ENCODE measurements around the gene SPDYE2B.
"Not testable (repeated sequence)": the region's sequence is repeated elsewhere in the genome, so short reads cannot be mapped to it uniquely, and the experiment has no call there.

The SPDYE2B gene, protein sequence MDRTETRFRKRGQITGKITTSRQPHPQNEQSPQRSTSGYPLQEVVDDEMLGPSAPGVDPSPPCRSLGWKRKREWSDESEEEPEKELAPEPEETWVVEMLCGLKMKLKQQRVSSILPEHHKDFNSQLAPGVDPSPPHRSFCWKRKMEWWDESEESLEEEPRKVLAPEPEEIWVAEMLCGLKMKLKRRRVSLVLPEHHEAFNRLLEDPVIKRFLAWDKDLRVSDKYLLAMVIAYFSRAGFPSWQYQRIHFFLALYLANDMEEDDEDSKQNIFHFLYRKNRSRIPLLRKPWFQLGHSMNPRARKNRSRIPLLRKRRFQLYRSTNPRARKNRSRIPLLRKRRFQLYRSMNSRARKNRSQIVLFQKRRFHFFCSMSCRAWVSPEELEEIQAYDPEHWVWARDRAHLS

DNA sequence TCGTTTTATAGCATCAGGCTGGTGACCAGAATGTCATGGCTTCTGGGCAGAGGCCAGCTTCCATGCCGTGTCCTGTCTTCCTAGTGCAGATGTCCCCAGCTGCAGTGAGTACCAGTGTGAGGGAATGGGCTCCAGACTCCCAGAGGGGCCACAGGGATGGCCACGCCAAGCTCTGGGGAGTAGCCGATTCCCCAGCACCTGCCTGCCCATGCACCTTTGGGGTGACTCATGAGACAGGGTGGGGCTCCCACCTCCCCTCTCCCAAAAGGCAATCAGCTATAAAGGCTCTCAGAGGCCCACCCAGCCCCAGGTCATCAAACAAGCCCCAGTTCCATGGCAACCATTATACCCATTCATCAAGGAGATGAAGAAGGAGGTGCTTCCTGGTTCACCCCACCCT lies at the start of gene SPDYE2B:
Gene SPDYE2B, plus strand, starts transcription at position 396 of the 400 bp plus-strand sequence. CDS start 2,030 bp downstream, outside the sequence.
- DNase-seq (ENCODE audit: low read depth in 2 of 2), result not testable (repeated sequence)

DNA sequence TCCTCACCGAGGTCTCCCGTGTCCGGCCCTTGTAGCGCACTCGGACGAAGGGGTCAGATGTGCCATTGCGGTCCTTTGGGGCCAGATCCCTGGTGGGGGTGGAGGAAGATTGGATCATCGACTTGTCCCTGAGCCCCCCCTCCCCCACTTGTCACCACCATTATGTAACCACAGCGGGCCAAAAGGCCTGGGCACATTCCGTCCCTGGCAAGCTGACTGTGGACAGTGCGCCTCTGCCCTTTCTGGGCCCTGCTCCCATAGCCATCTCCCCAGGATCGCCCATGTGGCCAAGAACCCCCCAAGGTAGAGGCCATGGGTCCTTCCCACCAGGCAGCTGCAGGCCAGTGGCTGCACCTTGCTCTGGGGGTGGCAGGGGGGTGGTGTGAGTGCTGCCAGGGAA lies 47.8 kb upstream of the SPDYE2B start:
- DNase-seq (ENCODE audit: low read depth in 2 of 2), result not testable (repeated sequence)

DNA sequence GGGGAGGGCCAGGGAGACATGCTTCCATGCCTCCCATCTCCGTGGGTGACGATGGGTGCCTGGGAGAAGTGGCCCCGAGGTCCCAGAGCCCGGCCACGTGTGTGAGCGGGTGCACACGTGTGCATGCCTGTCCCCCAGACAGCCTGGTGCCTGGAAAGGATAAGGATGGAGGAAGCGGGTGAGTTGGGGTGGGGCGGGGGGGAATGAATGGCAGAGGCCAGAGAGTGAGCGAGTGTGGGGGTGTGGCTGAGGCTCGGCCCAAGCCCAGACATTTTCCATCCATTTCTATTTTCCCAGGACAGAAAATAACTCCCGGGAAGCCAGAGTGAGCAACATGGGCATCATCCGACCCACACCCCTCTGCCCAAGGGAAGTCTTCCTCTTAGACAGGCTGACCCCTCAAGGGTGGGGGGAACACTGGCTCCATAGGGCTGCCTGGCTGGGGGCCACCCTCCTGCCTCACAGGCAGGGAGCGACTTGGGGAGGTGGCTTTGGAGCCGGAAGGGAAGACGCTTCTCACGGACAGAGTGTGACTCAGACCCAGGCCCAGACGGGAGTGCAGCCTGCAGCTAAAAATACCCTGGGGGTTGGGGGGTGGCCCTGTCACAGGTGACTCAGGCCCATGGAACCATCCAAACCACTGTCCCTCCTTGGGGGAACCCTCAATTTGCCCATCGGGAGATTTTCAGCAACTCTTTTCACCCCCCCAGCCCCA lies 45.5 kb upstream of the SPDYE2B start:
- DNase-seq (ENCODE audit: low read depth in 2 of 2), result not testable (repeated sequence)

DNA sequence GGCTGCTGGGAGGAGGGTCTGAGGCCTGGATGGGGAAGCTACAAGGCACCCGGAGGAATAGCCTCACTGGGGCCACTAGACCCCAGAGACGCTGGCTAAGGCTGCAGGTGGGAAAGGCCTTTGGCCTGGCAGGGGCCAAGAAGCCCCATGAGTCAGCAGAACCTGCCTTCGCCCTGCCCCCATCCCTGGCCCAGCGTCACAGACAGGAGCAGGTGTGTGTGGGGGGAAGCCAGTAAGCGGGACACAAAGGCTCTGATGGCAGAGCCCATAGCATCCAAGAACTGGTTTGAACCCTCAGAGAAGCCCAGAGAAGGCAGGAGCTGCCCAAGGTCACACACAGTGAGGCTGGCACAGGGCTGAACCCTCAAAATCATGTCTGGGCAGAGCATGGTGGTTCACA lies 43.3 kb upstream of the SPDYE2B start:
- not testable (repeated sequence) for DNase-seq (ENCODE audit: low read depth in 2 of 2)

DNA sequence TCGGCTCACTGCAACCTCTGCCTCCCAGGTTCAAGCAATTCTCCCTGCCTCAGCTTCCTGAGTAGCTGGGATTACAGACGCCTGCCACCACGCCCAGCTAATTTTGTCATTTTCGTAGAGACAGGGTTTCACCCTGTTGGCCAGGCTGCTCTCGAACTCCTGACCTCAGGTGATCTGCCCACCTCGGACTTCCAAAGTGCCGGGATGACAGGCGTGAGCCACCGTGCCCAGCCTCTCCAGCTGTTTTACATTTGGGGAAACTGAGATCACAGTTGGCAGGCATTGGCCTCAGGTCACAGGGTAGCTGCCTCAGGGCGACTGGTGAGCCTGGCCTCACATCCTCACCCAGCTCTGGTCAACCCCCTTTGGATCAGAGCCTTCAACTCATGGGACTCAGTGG lies 40.4 kb upstream of the SPDYE2B start:
- DNase-seq (ENCODE audit: low read depth in 2 of 2), result not testable (repeated sequence)

DNA sequence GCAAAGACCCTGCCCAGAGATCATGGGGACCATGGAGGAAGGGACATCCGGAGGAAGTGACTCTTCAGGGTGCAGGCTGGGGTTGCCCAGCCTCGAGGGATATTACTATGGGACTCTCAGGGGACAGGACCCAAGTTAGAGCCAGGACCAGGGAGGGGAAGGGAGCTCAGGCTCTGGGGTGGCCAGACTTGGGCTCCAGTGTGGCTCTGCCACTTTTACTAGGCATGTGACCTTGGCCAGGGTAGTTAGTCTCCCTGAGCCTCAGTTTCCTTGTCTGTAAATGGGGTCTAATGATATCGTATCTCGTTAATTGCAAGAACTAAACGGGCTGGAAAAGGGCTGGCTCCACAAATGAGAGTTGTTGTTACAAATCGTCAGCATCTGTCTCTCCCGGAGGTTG lies 39.7 kb upstream of the SPDYE2B start:
- not testable (repeated sequence) for DNase-seq (ENCODE audit: low read depth in 2 of 2)

DNA sequence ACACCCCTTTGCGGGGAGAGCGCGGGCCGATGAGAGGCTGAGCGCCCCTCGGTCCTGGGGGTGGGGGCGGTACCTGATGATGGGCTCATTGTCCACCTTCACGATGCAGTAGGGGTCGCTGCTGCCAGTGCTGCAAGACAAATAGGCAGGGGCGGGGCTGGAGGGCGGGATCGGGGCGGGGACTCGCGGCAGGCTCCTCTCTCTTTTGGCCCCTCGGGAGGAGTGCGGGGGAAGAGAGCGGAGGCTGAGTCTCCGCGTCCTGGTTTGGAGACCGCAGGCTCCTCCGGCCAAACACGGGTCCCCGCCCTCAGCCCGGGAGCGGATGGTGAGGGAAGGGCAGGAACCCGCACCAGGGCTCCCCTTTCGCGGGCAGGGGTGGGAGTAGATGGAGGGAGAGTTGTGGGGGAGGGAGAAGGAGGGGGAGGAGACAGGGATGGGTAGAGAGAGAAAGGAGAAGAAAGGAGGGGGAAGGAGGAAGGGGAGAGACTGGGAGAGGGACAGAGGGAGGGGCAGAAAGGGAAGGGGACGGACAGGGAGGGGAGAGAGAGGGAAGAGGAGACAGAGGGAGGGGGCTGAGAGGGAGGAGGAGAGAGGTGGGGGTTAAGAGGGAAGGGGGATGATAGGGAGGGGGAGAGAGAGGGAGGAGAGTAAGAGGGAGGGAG lies 39.0 kb upstream of the SPDYE2B start:
- not testable (repeated sequence) for DNase-seq (ENCODE audit: low read depth in 2 of 2)

DNA sequence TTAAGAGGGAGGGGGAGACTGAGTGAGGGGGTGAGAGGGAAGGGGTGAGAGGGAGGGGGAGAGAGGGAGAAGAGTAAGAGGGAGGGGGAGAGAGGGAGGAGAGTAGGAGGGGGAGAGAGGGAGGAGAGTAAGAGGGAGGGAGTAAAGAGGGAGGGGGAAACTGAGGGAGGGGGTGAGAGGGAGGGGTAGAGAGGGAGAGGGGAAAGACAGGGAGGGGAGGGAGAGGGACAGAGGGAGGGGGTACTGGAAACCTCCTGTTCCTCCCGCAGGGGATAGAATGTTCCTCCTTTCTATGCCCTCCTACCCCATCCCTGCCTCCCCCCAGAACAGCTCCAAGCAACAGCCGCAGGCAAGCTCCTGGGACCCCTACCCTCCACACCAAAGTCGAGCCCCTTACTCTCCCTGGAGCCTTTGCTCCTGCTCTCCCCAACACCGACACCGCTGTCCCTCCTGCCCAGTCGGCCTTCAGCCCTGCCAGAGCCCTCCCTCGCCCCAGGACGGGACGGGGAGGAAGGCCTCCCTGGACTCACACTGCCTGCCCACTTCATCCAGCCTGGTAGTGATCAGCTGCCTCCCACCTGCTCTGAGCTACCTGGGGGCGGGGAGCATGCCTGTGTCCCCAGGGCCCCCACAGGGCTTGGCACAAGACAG lies 38.3 kb upstream of the SPDYE2B start:
- not testable (repeated sequence) for DNase-seq (ENCODE audit: low read depth in 2 of 2)

DNA sequence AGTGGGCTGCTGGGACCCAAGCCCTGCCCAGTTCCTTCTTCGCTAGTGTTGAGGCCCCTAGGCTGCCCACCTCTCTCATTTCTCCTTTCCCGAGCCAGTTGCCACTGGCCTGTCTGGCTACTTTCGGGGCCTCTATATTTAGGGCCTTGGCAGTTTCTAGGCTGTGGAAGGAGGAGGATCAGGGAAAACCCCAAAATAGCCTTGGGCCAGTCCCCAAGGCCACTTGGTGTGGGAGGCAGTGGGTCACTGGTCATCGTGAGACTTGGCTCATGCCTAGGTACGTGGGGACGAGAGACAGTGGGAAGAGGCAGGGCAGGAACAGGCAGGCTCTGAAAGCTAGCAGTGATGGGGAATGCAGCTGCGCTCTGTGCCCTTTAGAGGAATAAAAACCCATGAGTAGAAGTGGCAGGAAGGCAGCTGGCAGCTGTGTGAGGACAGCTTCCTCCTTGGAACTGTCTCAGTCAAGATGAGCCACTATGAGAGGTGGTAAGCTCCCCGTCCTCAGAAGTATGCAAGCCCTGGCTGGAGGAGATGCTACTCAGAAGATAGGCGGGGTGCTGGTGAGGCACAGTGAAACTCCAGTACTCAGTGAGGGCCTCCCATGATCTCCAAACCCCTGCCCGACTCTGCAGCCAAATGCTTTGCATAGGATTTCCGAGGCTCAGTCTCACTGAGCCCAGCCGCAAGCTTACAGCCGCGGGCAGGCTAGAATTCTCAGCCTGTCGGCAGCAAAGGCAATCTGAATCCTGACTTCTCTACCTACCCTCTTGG lies 36.4 kb upstream of the SPDYE2B start:
- not testable (repeated sequence) for DNase-seq (ENCODE audit: low read depth in 2 of 2)

DNA sequence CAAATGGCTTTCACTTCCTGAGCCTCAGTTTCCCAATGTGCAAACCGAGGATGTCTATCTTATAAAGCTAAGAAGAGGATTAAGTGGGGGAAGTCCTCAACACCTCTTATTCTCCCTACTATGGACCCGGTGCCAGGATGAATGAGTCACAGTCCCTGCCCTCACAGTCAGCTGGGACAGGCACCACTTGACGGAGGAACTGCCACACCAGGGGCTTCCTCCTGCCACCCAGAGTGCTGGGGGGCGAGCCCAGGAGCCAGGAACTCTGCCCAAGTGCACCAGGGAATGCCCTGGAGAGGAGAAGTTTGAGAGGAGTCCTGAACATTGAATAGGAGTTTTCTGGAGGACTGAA lies 35.8 kb upstream of the SPDYE2B start:
- not testable (repeated sequence) for DNase-seq (ENCODE audit: low read depth in 2 of 2)

DNA sequence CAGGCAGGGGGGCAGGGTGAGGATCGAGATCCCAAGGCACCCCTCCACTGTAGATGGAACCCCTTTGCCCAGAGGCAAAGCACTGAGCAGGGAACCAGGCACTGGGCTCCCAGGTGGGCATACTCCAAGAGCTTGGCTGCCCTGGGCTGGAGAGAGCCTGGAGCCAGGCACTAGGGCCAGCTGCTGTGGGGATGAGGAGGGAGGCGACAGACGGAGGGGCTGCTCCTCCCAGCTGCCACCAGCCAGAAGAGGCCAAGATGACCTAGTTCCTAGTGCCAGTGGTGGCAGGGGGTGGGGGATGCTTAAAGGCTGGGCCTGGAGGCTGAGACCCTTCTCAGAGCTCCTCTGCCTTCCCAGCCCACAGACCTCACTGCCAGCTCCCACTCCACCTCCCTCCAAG lies 35.2 kb upstream of the SPDYE2B start:
- not testable (repeated sequence) for DNase-seq (ENCODE audit: low read depth in 2 of 2)

DNA sequence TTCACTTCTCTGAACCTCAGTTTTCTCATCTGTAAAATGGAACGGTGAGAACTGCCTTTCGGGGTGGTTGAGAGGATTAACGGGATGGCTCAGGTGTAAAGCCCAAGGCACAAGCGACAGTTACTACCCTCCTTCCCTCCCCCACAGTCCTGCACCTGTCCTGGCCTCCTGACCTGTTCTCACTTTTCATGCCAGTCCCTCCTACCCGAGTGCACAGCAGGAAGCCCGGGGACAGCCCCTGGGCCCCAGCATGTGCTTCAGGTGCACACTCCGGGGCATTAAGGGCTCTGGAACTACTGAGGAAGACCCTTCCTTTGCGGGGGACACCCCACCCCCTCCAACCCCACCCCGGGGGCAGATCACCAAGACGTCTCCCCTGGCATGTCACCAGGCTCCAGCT lies 34.2 kb upstream of the SPDYE2B start:
- not testable (repeated sequence) for DNase-seq (ENCODE audit: low read depth in 2 of 2)

DNA sequence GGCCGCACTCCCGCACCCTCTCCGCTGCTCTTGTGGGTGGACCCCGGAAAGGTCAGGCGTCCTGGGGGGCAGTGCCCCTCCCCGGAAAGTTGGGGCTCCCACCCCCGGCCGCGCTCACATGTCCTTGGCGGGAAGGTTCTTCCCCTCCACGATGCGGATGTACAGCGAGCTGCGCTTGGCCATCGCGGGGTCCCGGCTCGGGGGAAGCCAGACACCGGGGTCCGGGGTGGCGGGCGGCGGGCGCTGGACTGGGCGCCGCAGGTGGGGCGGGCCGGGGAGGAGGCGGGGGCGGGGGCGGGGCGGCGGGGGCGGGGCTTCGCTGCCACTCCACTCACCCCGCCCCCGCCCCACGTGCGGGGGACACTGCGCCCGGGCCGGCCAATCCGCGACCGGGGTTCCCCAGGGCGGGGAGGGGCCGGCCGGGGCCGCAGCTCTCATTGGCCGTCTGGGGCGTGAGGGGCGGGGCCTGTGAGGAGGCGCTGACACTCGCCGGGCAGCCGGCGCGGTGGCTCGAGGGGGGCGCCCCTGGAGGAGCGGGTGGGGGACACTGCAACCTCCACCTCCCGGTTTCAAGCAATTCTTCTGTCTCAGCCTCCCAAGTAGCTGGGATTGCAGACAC lies 33.5 kb upstream of the SPDYE2B start, which contains the start of gene RASA4:
Gene RASA4, minus strand, starts transcription at position 250 of the 619 bp plus-strand sequence. Its CDS starts 67 bp downstream, at position 183.
- DNase-seq (ENCODE audit: low read depth in 2 of 2), result peak in 1 of 2 donors; percentile 32

DNA sequence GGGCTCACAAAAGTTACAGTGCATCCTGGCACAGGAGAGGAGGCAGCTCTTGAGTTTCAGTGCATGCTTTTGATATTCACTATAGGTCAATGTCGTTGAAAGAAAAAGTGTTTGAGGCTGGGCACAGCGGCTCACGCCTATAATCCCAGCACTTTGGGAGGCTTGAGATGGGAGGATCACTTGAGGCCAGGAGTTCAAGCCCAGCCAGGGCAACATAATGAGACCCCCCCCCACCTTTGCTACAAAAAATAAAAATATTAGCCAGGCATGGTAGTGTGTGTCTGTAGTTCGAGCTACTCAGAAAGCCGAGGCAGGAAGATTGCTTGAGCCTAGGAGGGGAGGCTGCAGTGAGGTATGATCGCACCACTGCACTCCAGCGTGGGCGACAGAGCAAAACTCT lies 32.0 kb upstream of the SPDYE2B start:
- DNase-seq (ENCODE audit: low read depth in 2 of 2), result not testable (repeated sequence)

DNA sequence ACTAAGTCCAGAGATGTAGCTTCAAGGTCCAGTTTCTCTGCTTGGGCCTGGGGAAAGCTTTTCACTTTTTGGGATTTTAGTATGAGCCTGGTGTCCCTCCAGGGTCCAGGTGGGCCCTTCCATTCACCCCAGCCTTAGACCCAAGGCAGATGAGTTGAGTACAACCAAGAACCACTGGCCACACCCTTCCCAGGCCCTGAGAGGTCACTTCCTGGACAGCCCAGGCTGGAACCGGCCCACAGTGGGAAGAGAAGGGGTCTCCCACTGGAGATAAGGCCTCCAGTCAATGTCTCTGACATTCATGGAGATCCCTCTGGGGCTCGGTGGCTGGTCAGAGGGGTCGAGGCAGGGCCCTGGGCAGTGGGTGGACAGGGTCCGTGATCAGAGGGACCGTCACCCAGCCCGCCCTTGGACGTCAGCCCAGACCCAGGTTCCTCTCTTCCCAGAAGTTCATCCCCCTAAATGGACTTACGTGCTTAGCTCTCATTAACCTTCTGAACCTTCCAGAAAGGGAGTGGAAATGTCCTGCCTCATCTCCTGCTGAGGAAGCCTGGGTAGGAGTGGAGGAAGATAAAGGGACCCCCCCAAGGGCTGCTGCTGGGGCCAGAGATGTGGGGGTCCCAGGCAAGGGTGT lies 22.7 kb upstream of the SPDYE2B start:
- DNase-seq (ENCODE audit: low read depth in 2 of 2), result not testable (repeated sequence)

DNA sequence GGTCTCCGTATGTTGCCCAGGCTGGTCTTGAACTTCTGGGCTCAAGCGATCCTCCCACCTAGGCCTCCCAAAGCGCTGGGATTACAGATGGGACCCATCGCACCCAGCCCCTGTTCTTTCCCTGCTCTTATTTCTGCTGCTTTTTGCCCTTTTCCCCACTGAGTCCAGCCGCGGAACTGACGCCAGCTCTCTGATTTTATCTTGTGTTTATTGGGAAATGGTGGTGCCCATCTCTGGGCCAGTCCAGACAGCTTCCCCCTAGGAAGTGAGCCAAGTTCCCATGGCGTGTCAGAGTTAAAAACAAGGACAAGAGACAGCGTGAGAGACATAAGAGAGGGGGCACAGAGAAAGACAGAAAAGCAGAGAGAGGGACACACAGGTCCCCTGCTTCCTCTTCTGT lies 19.5 kb upstream of the SPDYE2B start:
- DNase-seq (ENCODE audit: low read depth in 2 of 2), result not testable (repeated sequence)

DNA sequence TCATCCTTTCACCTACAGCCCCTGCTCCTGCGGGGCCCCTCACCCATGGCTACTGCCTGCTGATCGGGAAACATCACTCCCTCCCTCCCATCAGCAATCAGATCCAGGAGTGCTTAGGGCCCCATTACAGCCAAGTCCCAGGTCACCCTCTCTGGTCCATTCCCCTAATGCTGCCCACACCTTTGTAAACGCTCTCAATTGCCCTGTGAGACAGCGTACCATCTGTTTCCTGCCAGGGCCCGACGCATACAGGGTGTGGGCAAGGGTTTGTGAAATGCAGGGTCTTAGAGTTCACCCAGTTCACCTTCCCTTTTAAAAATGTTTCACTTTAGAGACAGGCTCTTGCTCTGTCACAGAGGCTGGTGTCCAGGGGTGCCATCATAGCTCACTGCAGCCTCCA lies 15.8 kb upstream of the SPDYE2B start:
- not testable (repeated sequence) for DNase-seq (ENCODE audit: low read depth in 2 of 2)

DNA sequence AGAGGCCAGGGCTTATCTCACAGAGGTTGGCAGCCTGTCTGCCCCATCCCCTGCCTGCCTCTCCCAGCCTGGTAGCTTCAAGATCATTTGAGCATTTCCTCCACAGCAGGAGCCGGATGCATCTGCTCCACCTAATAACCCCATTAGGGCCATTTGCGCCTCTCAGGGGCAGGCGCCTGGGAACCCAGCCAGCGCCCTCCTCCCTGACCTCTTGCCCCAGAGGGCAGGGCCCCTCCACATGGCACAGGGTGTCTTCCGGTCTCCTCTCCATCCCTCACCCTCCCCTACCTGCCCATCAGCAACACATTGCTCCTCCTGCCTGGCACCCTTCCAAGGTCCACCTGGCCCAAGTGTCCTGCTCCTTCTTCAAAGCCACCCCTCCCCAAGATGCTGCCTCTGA lies 14.8 kb upstream of the SPDYE2B start:
- DNase-seq (ENCODE audit: low read depth in 2 of 2), result not testable (repeated sequence)

DNA sequence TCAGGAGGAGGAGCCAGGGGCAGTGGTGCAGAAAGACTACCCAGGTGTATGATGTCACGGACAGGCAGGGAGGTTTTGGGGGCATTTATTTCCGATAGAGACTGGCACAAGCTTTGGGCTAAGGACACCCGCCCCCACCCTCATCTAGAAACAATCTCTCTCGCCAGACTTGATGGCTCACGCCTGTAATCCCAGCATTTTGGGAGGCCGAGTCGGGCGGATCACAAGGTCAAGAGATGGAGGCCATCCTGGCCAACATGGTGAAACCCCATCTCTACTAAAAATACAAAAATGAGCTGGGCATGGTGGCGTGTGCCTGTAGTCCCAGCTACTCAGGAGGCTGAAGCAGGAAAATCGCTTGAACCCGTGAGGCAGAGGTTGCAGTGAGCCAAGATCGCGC lies 13.2 kb upstream of the SPDYE2B start:
- not testable (repeated sequence) for DNase-seq (ENCODE audit: low read depth in 2 of 2)

DNA sequence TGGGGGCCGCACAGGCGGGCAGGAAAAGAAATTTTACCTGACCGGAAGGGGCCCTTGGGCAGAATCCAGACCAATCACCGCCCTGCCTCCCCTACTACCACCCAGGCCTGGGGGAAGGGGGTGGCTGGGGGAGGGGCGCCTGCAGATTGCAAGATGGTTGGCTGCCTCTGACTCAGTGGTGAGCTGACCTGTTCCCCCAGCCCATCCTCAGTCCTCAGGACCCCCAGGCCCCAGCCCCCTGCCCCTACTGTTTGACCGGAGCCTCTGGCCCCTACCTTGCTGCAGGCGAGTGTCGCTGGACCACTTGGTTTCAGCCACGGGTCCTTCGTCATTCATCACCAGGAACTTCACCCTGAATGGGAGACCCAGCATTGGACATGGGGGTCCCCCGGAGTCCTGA lies 11.3 kb upstream of the SPDYE2B start:
- not testable (repeated sequence) for DNase-seq (ENCODE audit: low read depth in 2 of 2)

Measured in stimulated activated CD4-positive, alpha-beta T cell treated with anti-CD3 and anti-CD28 coated beads, Interleukin-1b, Interleukin-23, amount 100 ng/mL, for 1 hour (primary cell).